Ovary (tissue), 3 donors: ENCODE data around the gene DLG1.

ENCODE experiments used
- EP300 ChIP-seq: sonication (generic); formaldehyde crosslinking; IDR thresholded peaks from one replicate; pipeline ENCODE4 v1.6.1; 2017; ENCODE audit warnings: antibody characterized with exemption
- POLR2A ChIP-seq: fragments of 450-650 bp; IDR thresholded peaks from one replicate; pipeline ENCODE4 v1.6.1; 2017; ENCODE audit warnings: antibody characterized with exemption, mild to moderate bottlenecking, moderate library complexity
- TF ChIP-seq, protein P1 (sequence below), 3 donors: fragments of 450-650 bp in 2 of 3; fragments of 200-600 bp in 1 of 3; IDR thresholded peaks; one replicate each; pipeline versions ENCODE4 v1.5.1 to v1.8.0; 2016 to 2022; ENCODE audit warnings: antibody characterized with exemption in 3 of 3, mild to moderate bottlenecking in 1 of 3
- donor health status: DM: no; HTN: no; CAD: no.

DNA sequence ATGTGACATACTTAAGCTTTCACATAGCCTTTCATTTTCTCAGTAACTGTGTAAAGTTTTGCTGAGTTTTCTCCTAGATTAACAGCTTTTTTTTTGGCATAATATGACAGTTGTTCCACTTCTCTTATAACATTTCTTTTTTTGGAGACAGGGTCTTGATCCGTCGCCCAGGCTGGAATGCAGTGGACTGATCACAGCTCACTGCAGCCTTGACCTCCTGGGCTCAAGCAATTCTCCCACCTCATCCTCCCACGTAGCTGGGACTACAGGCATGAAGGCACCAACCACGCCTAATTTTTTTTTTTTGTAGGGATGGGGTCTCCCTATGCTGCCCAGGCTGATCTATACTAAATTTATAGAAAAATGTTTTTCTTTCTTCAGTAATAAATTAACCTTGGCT is 30.1 kb downstream of the DLG1 start:
- TF ChIP-seq, protein P1, sequence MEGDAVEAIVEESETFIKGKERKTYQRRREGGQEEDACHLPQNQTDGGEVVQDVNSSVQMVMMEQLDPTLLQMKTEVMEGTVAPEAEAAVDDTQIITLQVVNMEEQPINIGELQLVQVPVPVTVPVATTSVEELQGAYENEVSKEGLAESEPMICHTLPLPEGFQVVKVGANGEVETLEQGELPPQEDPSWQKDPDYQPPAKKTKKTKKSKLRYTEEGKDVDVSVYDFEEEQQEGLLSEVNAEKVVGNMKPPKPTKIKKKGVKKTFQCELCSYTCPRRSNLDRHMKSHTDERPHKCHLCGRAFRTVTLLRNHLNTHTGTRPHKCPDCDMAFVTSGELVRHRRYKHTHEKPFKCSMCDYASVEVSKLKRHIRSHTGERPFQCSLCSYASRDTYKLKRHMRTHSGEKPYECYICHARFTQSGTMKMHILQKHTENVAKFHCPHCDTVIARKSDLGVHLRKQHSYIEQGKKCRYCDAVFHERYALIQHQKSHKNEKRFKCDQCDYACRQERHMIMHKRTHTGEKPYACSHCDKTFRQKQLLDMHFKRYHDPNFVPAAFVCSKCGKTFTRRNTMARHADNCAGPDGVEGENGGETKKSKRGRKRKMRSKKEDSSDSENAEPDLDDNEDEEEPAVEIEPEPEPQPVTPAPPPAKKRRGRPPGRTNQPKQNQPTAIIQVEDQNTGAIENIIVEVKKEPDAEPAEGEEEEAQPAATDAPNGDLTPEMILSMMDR (IDR thresholded peaks at IDR 0.05), result no peak
- TF ChIP-seq EP300 (no peak), POLR2A (no peak)
